H1 (cell line): Measurements from ENCODE around the gene PI4K2A. TPM values are rescaled to one million over a fixed set of nuclear protein-coding genes. Genes with fewer than 3 reads are reported as not detected.

Source experiments
- CTCF ChIA-PET: fragments of 300-600 bp; sonication (Branson Sonifier 250); formaldehyde crosslinking; loops from one replicate; lab custom pipeline; 2021; ENCODE audit not compliant: partially characterized antibody; lab: Charles Lee
- POLR2A ChIA-PET: fragments of 300-600 bp; sonication (Branson Sonifier 250); formaldehyde crosslinking; loops from one replicate; lab custom pipeline; 2021; ENCODE audit warnings: inconsistent platforms; ENCODE audit not compliant: partially characterized antibody; lab: Charles Lee
- DNase-seq, 2 experiments: peaks; one replicate each; pipeline versions ENCODE4 v3.0.0 to v3.0.0-alpha.2; 2010 to 2022; ENCODE audit warnings: low spot score in 2 of 2, low read depth in 1 of 2, mixed read lengths in 1 of 2
- FAIRE-seq: peaks from 2 replicates; lab custom pipeline; 2011; peaks lifted over from hg19 to GRCh38; lab: Jason Lieb, UNC
- H2AFZ ChIP-seq: 2 replicates; pipeline ENCODE4 v1.8.1; 2012; ENCODE audit warnings: low read length, inconsistent platforms
- H2AK5ac ChIP-seq: 2 replicates; pipeline ENCODE4 v1.6.1; 2013; ENCODE audit warnings: low read depth, low read length
- H2BK120ac ChIP-seq: replicated peaks from 2 replicates; pipeline ENCODE3; 2013; ENCODE audit warnings: low read depth, low read length, inconsistent platforms
- H2BK12ac ChIP-seq: 2 replicates; pipeline ENCODE4 v1.6.1; 2013; ENCODE audit warnings: low read depth, low read length
- H2BK15ac ChIP-seq: 2 replicates; pipeline ENCODE4 v1.6.1; 2013; ENCODE audit warnings: low read length
- H2BK20ac ChIP-seq: 2 replicates; pipeline ENCODE4 v1.6.1; 2013; ENCODE audit warnings: low read length
- H2BK5ac ChIP-seq: 2 replicates; pipeline ENCODE4 v1.6.1; 2013; ENCODE audit warnings: low read depth, low read length
- H3K14ac ChIP-seq: 2 replicates; pipeline ENCODE4 v1.6.1; 2013; ENCODE audit warnings: inconsistent platforms; ENCODE audit not compliant: insufficient read length
- H3K18ac ChIP-seq: 2 replicates; pipeline ENCODE4 v1.6.1; 2013; ENCODE audit warnings: low read length; ENCODE audit errors: extremely low read depth
- H3K23ac ChIP-seq: 2 replicates; pipeline ENCODE4 v1.6.1; 2013; ENCODE audit warnings: inconsistent platforms; ENCODE audit not compliant: insufficient read length
- H3K23me2 ChIP-seq: 2 replicates; pipeline ENCODE4 v1.6.1; 2013; ENCODE audit warnings: low read depth, low read length
- H3K27ac ChIP-seq: 2 replicates; pipeline ENCODE4 v1.6.1; 2011; ENCODE audit warnings: low read depth, low read length, inconsistent platforms
- H3K27me3 ChIP-seq, 4 experiments: replicated peaks in 1 of 4; 1 replicate in 1 of 4; 2 replicates in 3 of 4; pipeline versions ENCODE4 v1.6.1 to v1.8.1; 2011 to 2013; ENCODE audit warnings: low read length in 3 of 4, mild to moderate bottlenecking in 3 of 4, inconsistent platforms in 2 of 4, mixed read lengths in 2 of 4, moderate library complexity in 1 of 4; ENCODE audit not compliant: control insufficient read depth in 3 of 4, insufficient read depth in 3 of 4; ENCODE audit errors: extremely low read depth in 1 of 4
- H3K36me3 ChIP-seq, 4 experiments: 2 replicates each; pipeline versions ENCODE4 v1.6.1 to v1.8.1; 2011 to 2013; ENCODE audit warnings: mild to moderate bottlenecking in 4 of 4, low read length in 3 of 4, moderate library complexity in 2 of 4, control low read depth in 1 of 4, inconsistent platforms in 1 of 4; ENCODE audit not compliant: insufficient read depth in 4 of 4, control insufficient read depth in 2 of 4
- H3K4ac ChIP-seq: replicated peaks from 2 replicates; pipeline ENCODE3; 2013; ENCODE audit warnings: low read length, low read depth, mixed read lengths, inconsistent platforms; ENCODE audit not compliant: insufficient read length
- H3K4me1 ChIP-seq, 4 experiments: replicated peaks in 1 of 4; 1 replicate in 1 of 4; 2 replicates in 3 of 4; pipeline versions ENCODE4 v1.6.1 to v1.8.1; 2011 to 2013; ENCODE audit warnings: low read length in 3 of 4, inconsistent platforms in 2 of 4, mixed read lengths in 1 of 4; ENCODE audit not compliant: insufficient read depth in 4 of 4, control insufficient read depth in 3 of 4
- H3K4me2 ChIP-seq, 2 experiments: 2 replicates each; pipeline versions ENCODE4 v1.6.1 to v1.8.1; 2011 to 2013; ENCODE audit warnings: low read depth in 2 of 2, low read length in 2 of 2, control low read depth in 1 of 2, inconsistent platforms in 1 of 2, mild to moderate bottlenecking in 1 of 2; ENCODE audit not compliant: insufficient read depth in 1 of 2
- H3K4me3 ChIP-seq, 4 experiments: fragments of 200-600, 300-600 bp in 1 of 4; sonication (generic), shearing (Covaris generic), sonication (Bioruptor Twin) in 1 of 4; 2 replicates each; pipeline versions ENCODE4 v1.5.1 to v1.8.1; 2011 to 2016; ENCODE audit warnings: low read length in 4 of 4, low read depth in 3 of 4, control low read depth in 2 of 4, inconsistent platforms in 2 of 4, mild to moderate bottlenecking in 2 of 4, mixed read lengths in 1 of 4, moderate library complexity in 1 of 4; ENCODE audit not compliant: insufficient read depth in 2 of 4; ENCODE audit errors: extremely low read depth in 1 of 4
- H3K56ac ChIP-seq: replicated peaks from 2 replicates; pipeline ENCODE3; 2013; ENCODE audit warnings: low read depth, mild to moderate bottlenecking, mixed read lengths, low read length, inconsistent platforms; ENCODE audit not compliant: insufficient read length
- H3K79me1 ChIP-seq: 2 replicates; pipeline ENCODE4 v1.6.1; 2013; ENCODE audit warnings: low read depth, low read length, control low read depth
- H3K79me2 ChIP-seq, 2 experiments: 2 replicates each; pipeline versions ENCODE4 v1.6.1 to v1.8.1; 2012 to 2013; ENCODE audit warnings: low read length in 2 of 2, mild to moderate bottlenecking in 2 of 2, inconsistent platforms in 1 of 2; ENCODE audit not compliant: insufficient read depth in 2 of 2, control insufficient read depth in 1 of 2
- H3K9ac ChIP-seq, 4 experiments: replicated peaks in 1 of 4; 1 replicate in 1 of 4; 2 replicates in 3 of 4; pipeline versions ENCODE4 v1.6.1 to v1.8.1; 2011 to 2013; ENCODE audit warnings: low read depth in 3 of 4, low read length in 3 of 4, control low read depth in 2 of 4, mild to moderate bottlenecking in 2 of 4, moderate library complexity in 2 of 4, inconsistent platforms in 1 of 4; ENCODE audit errors: extremely low read depth in 1 of 4
- H3K9me3 ChIP-seq, 2 experiments: 2 replicates each; pipeline versions ENCODE4 v1.6.1 to v1.8.1; 2012 to 2013; ENCODE audit warnings: mild to moderate bottlenecking in 2 of 2, moderate library complexity in 2 of 2, control low read depth in 1 of 2, inconsistent platforms in 1 of 2, low read depth in 1 of 2, low read length in 1 of 2, mixed read lengths in 1 of 2; ENCODE audit not compliant: insufficient read depth in 2 of 2
- H4K20me1 ChIP-seq, 2 experiments: replicated peaks in 1 of 2; 2 replicates each; pipeline versions ENCODE3 to v1.8.1; 2011 to 2013; ENCODE audit warnings: inconsistent platforms in 2 of 2, low read length in 2 of 2, mild to moderate bottlenecking in 1 of 2; ENCODE audit not compliant: insufficient read depth in 2 of 2, control insufficient read depth in 1 of 2
- H4K5ac ChIP-seq: 2 replicates; pipeline ENCODE4 v1.6.1; 2013; ENCODE audit warnings: low read length, low read depth, mixed read lengths, inconsistent platforms; ENCODE audit not compliant: insufficient read length
- H4K8ac ChIP-seq: 2 replicates; pipeline ENCODE4 v1.8.0; 2013; ENCODE audit warnings: mild to moderate bottlenecking, moderate library complexity, low read length, inconsistent platforms; ENCODE audit not compliant: insufficient read depth; ENCODE audit errors: extremely low read depth
- H4K91ac ChIP-seq: replicated peaks from 2 replicates; pipeline ENCODE3; 2013; ENCODE audit warnings: low read length, mixed read lengths, inconsistent platforms; ENCODE audit not compliant: insufficient read length
- SAP30 ChIP-seq: fragments of 300-600 bp; sonication (generic); IDR thresholded peaks from 2 replicates; pipeline ENCODE4 v1.7.1; 2012; ENCODE audit warnings: low read length, moderate library complexity, mild to moderate bottlenecking, inconsistent platforms; ENCODE audit not compliant: insufficient read depth, insufficient replicate concordance
- SIN3A ChIP-seq, 2 experiments: IDR thresholded peaks in 1 of 2; conservative IDR thresholded peaks in 1 of 2; 2 replicates each; pipeline ENCODE4 v1.6.1; 2011 to 2012; ENCODE audit warnings: low read length in 2 of 2, improper control_type of control experiment in 1 of 2, low read depth in 1 of 2, mild to moderate bottlenecking in 1 of 2
- SUZ12 ChIP-seq: fragments of 200-600 bp; sonication (generic); IDR thresholded peaks from 2 replicates; pipeline ENCODE4 v1.6.1; 2012; ENCODE audit warnings: mild to moderate bottlenecking, inconsistent platforms, low read length, moderate library complexity, mixed read lengths
- WGBS, 2 experiments: shearing (Covaris generic) in 1 of 2; methylation state at CpG; one replicate each; pipeline versions ENCODE4 v1.1.6 to v1.1.7; 2013 to 2015; ENCODE audit warnings: low lambda C conversion rate in 2 of 2, mixed read lengths in 2 of 2, inconsistent platforms in 1 of 2, low coverage in 1 of 2, missing lambda C conversion rate in 1 of 2; ENCODE audit not compliant: insufficient replicate concordance in 2 of 2, insufficient coverage in 1 of 2, insufficient read length in 1 of 2; ENCODE audit errors: extremely low coverage in 1 of 2, missing lambda C conversion rate in 1 of 2; 5-methylcytosine and 5-hydroxymethylcytosine counted together
- polyA plus RNA-seq, 7 experiments: library from polyadenylated mRNA; depleted of rRNA in 3 of 7; stranded (reverse) in 5 of 7; unstranded in 2 of 7; fragments of >200 nt in 5 of 7; fragments of 200-250 nt in 2 of 7; gene quantifications; 1 replicate in 5 of 7; 2 replicates in 1 of 7; 4 replicates in 1 of 7; pipeline versions ENCODE4 v1.2.1 to v1.2.3, GENCODE V29; 2011 to 2013; ENCODE audit warnings: missing spikeins in 2 of 7, mixed read lengths in 2 of 7
- total RNA-seq: library from RNA; stranded (reverse); fragmentation: NEBNext Ultra II Directional; extraction: Animal tissue kit (Norgen Biotek cat#: 25700); gene quantifications from 2 replicates; pipeline ENCODE4 v1.2.1, GENCODE V29; 2021

PI4K2A gene
- total and polyA plus RNA-seq, 2 of the 8 experiments (the other 6 are each of a cell fraction or from before 2014, with no cell fraction given) = 20.7 to 21.9 TPM

- Histone ChIP-seq H3K79me2 (no peaks in the 10 kb centered on the region), H2BK12ac (no peak overlapping the region), H4K8ac (no peak overlapping the region), H3K79me1 (no peaks in the 10 kb centered on the region), H3K9ac (no peak overlapping the region), H3K18ac (no peak overlapping the region), H3K36me3 (no peaks in the 10 kb centered on the region), H2AFZ (no peak overlapping the region), H4K20me1 (no peaks in the 10 kb centered on the region), H4K91ac (no peak overlapping the region), H3K4me1 (peaks cover 0 to 2% (median under 1%) of the 10 kb centered on the region in 4 experiments; a peak in 1 of 7 replicates), H3K14ac (no peak overlapping the region), H3K23ac (no peak overlapping the region), H2BK15ac (no peak overlapping the region), H2AK5ac (no peak overlapping the region), H3K27me3 (no peaks in the 10 kb centered on the region), H2BK20ac (no peak overlapping the region), H3K23me2 (no peaks in the 10 kb centered on the region), H3K4ac (no peak overlapping the region), H2BK120ac (no peak overlapping the region), H4K5ac (no peak overlapping the region), H3K9me3 (no peaks in the 10 kb centered on the region), H3K4me2 (no peak overlapping the region), H3K4me3 (no peak overlapping the region), H3K27ac (no peak overlapping the region), H2BK5ac (no peak overlapping the region), H3K56ac (no peak overlapping the region)
- ChIA-PET POLR2A (interaction anchor here (0.9 to 1.1 kb wide), 2 partner anchors 10 to 18 kb away, joined by 3 read pairs; no protein-coding TSS in a partner anchor), CTCF (interaction anchor here (0.8 to 4.3 kb wide), 12 partner anchors 8 to 134 kb away, joined by 3 to 24 read pairs (median 4); partner anchors contain the start of genes ANKRD2, C10orf62 and HOGA1)
- FAIRE-seq = no peak
- 93% methylated on average over 2 of the region's 2 CpGs; no CpG with 5 or more reads in 1 of the 2 experiments for WGBS, 2 experiments
- no peak for TF ChIP-seq SIN3A (conservative IDR thresholded peaks at IDR 0.05 in 1 of 2, IDR thresholded peaks at IDR 0.05 in 1 of 2; ENCODE audit: low read depth in 1 of 2, low read length in 2 of 2)
- TF ChIP-seq SAP30 = no peak
- no peak for TF ChIP-seq SUZ12
- no peak for DNase-seq
Observed at GRCh38 chr10:97597778-97598177, 42.7 kb upstream of the PI4K2A start.
